ENCODE data around the gene IL10.

- TF ChIP-seq CTCF (IDR thresholded peaks at IDR 0.05; ENCODE audit: insufficient read depth, low read length), result no peak
- TF ChIP-seq GABPA (IDR thresholded peaks at IDR 0.05; ENCODE audit: low read depth), result no peak
- no peak for TF ChIP-seq REST (IDR thresholded peaks at IDR 0.05; ENCODE audit: insufficient replicate concordance, low read depth)
- TF ChIP-seq POLR2AphosphoS5 (IDR thresholded peaks at IDR 0.05; ENCODE audit: low read depth), result no peak
- TF ChIP-seq SPI1 (IDR thresholded peaks at IDR 0.05; ENCODE audit: borderline replicate concordance, low read depth), result no peak
Observed at GRCh38 chr1:206742719-206743383, 29.4 kb downstream of the IL10 start.

All from HL-60 (cell line).